H1 (cell line): Measurements from ENCODE around the gene SLAIN2.

Experiments
- CTBP2 ChIP-seq: IDR thresholded peaks from 2 replicates; pipeline ENCODE4 v1.7.0; 2011; ENCODE audit warnings: borderline replicate concordance, mild to moderate bottlenecking, moderate library complexity, mixed read lengths, low read length; ENCODE audit not compliant: insufficient read depth, insufficient read length
- EP300 ChIP-seq, 2 experiments: IDR thresholded peaks; 1 replicate in 1 of 2; 2 replicates in 1 of 2; pipeline ENCODE4 v1.6.1; 2011 to 2012; ENCODE audit warnings: low read depth in 2 of 2, low read length in 2 of 2, mild to moderate bottlenecking in 2 of 2, borderline replicate concordance in 1 of 2, inconsistent platforms in 1 of 2, moderate library complexity in 1 of 2
- EZH2 ChIP-seq: fragments of 200-600 bp; sonication (generic); IDR thresholded peaks from 2 replicates; pipeline ENCODE4 v1.7.1; 2012; ENCODE audit warnings: low read depth, mild to moderate bottlenecking, moderate library complexity, low read length, inconsistent platforms; ENCODE audit not compliant: severe bottlenecking
- FOSL1 ChIP-seq: IDR thresholded peaks from 2 replicates; pipeline ENCODE4 v1.6.1; 2011; ENCODE audit warnings: mild to moderate bottlenecking, low read depth, low read length, moderate library complexity; ENCODE audit not compliant: insufficient read depth
- GABPA ChIP-seq: IDR thresholded peaks from 2 replicates; pipeline ENCODE4 v1.6.1; 2011; ENCODE audit warnings: mild to moderate bottlenecking, low read length, moderate library complexity, borderline replicate concordance; ENCODE audit not compliant: insufficient read depth
- JUN ChIP-seq: IDR thresholded peaks from 2 replicates; pipeline ENCODE4 v1.6.1; 2011; ENCODE audit warnings: low read depth, mild to moderate bottlenecking, improper control_type of control experiment, low read length
- PHF8 ChIP-seq: fragments of 200-600 bp; sonication (generic); conservative IDR thresholded peaks from 2 replicates; pipeline ENCODE4 v1.7.1; 2012; ENCODE audit warnings: low read depth, mild to moderate bottlenecking, inconsistent platforms, low read length, moderate library complexity
- POLR2A ChIP-seq, 2 experiments: IDR thresholded peaks; 1 replicate in 1 of 2; 2 replicates in 1 of 2; pipeline ENCODE4 v1.6.1; 2011; ENCODE audit warnings: low read depth in 2 of 2, low read length in 2 of 2, mild to moderate bottlenecking in 2 of 2; ENCODE audit errors: control extremely low read depth in 1 of 2
- POLR2AphosphoS5 ChIP-seq: IDR thresholded peaks from 2 replicates; pipeline ENCODE4 v1.6.1; 2011; ENCODE audit warnings: low read depth, low read length
- SP1 ChIP-seq: IDR thresholded peaks from 2 replicates; pipeline ENCODE4 v1.6.1; 2011; ENCODE audit warnings: low read depth, low read length
- YY1 ChIP-seq: IDR thresholded peaks from 2 replicates; pipeline ENCODE4 v1.6.1; 2011; ENCODE audit warnings: low read depth, mild to moderate bottlenecking, low read length
- TF ChIP-seq, protein P1 (sequence below), 3 experiments: IDR thresholded peaks; 1 replicate in 2 of 3; 2 replicates in 1 of 3; pipeline versions ENCODE4 v1.5.1 to v1.6.1; 2011; ENCODE audit warnings: low read length in 3 of 3, mild to moderate bottlenecking in 3 of 3, inconsistent platforms in 2 of 3, low read depth in 1 of 3, moderate library complexity in 1 of 3; ENCODE audit not compliant: insufficient read depth in 1 of 3; ENCODE audit errors: control extremely low read depth in 1 of 3

DNA sequence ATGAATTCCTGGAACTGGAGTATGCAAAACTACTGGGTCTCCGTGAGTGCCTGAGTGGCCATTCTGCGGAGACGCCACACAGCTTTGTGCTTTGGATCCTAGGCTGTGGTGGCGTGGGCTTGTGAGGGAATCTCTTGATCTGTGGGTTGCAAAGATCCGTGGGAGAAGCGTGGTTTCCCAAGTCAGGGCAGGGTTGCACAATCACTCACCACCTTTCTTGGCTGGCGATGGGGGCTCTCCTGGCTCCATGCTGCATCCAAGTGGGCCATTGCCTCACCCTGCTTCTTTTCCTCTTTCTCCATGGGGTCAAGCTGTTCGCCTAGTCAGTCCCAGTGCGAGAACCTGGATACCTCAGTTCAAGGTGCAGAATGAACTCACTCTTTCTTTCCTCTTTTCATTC is 62.5 kb downstream of the SLAIN2 start:
- TF ChIP-seq FOSL1, result no peak
- no peak for TF ChIP-seq PHF8
- no peak for TF ChIP-seq POLR2AphosphoS5
- TF ChIP-seq, protein P1, sequence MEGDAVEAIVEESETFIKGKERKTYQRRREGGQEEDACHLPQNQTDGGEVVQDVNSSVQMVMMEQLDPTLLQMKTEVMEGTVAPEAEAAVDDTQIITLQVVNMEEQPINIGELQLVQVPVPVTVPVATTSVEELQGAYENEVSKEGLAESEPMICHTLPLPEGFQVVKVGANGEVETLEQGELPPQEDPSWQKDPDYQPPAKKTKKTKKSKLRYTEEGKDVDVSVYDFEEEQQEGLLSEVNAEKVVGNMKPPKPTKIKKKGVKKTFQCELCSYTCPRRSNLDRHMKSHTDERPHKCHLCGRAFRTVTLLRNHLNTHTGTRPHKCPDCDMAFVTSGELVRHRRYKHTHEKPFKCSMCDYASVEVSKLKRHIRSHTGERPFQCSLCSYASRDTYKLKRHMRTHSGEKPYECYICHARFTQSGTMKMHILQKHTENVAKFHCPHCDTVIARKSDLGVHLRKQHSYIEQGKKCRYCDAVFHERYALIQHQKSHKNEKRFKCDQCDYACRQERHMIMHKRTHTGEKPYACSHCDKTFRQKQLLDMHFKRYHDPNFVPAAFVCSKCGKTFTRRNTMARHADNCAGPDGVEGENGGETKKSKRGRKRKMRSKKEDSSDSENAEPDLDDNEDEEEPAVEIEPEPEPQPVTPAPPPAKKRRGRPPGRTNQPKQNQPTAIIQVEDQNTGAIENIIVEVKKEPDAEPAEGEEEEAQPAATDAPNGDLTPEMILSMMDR (IDR thresholded peaks at IDR 0.05; ENCODE audit: control extremely low read depth in 1 of 3, insufficient read depth in 1 of 3, low read depth in 1 of 3, low read length in 3 of 3), result no peak
- TF ChIP-seq EZH2, result no peak
- TF ChIP-seq POLR2A (IDR thresholded peaks at IDR 0.05; ENCODE audit: control extremely low read depth in 1 of 2, low read depth in 2 of 2, low read length in 2 of 2), result no peak
- TF ChIP-seq JUN, result no peak
- TF ChIP-seq GABPA, result no peak
- TF ChIP-seq SP1, result no peak
- no peak for TF ChIP-seq CTBP2
- TF ChIP-seq YY1, result no peak
- no peak for TF ChIP-seq EP300 (IDR thresholded peaks at IDR 0.05; ENCODE audit: borderline replicate concordance in 1 of 2, low read depth in 2 of 2, low read length in 2 of 2)
